B cell (primary cell): ENCODE results near the gene SHC4. TPM values are rescaled to one million over a fixed set of nuclear protein-coding genes. Genes with fewer than 3 reads are reported as not detected.

ENCODE experiments used
- ATAC-seq: fragments of 200-7000 bp; cut with Tn5 transposase; one replicate; pipeline ENCODE4 v1.10.0; 2021; ENCODE audit warnings: low read depth, mild to moderate bottlenecking, moderate number of reproducible peaks, moderate library complexity
- CTCF ChIA-PET: fragments of 350-600 bp; sonication (Branson Sonifier 250); formaldehyde crosslinking; loops from one replicate; lab custom pipeline; 2021; ENCODE audit warnings: antibody characterized with exemption, inconsistent platforms; lab: Charles Lee
- POLR2A ChIA-PET: fragments of 350-600 bp; sonication (Branson Sonifier 250); formaldehyde crosslinking; loops from one replicate; lab custom pipeline; 2021; ENCODE audit warnings: antibody characterized with exemption; lab: Charles Lee
- DNase-seq: peaks from one replicate; pipeline ENCODE4 v3.0.0; 2013
- H2AFZ ChIP-seq: 2 replicates; pipeline ENCODE4 v1.6.1; 2012; ENCODE audit warnings: mild to moderate bottlenecking, low read depth, low read length; ENCODE audit not compliant: insufficient read depth, poor library complexity, severe bottlenecking
- H3K27ac ChIP-seq, 2 donors: 1 replicate in 1 of 2; 2 replicates in 1 of 2; pipeline ENCODE4 v1.5.1; 2012 to 2013; ENCODE audit warnings: low read length in 2 of 2, mild to moderate bottlenecking in 2 of 2, moderate library complexity in 1 of 2
- H3K27me3 ChIP-seq, 4 experiments: fragments of 200-600 bp in 1 of 4; sonication (generic) in 1 of 4; replicated peaks in 1 of 4; 1 replicate in 2 of 4; 2 replicates in 2 of 4; pipeline versions ENCODE4 v1.6.1 to v1.7.0; 2013 to 2016; ENCODE audit warnings: low read length in 3 of 4, mild to moderate bottlenecking in 2 of 4, mixed read lengths in 1 of 4, moderate library complexity in 1 of 4; ENCODE audit not compliant: insufficient read depth in 4 of 4, control insufficient read depth in 3 of 4; ENCODE audit errors: control extremely low read depth in 1 of 4
- H3K36me3 ChIP-seq, 2 experiments: replicated peaks in 1 of 2; 1 replicate in 1 of 2; 2 replicates in 1 of 2; pipeline versions ENCODE4 v1.6.1 to v1.7.1; 2013; ENCODE audit warnings: low read length in 1 of 2; ENCODE audit not compliant: insufficient read depth in 2 of 2, control insufficient read depth in 1 of 2; ENCODE audit errors: control extremely low read depth in 1 of 2, extremely low read depth in 1 of 2
- H3K4me1 ChIP-seq, 2 donors: fragments of 200-600 bp in 1 of 2; sonication (generic) in 1 of 2; 1 replicate in 1 of 2; 2 replicates in 1 of 2; pipeline versions ENCODE4 v1.5.1 to v1.6.1; 2013 to 2017; ENCODE audit warnings: low read length in 2 of 2; ENCODE audit not compliant: control insufficient read depth in 2 of 2, insufficient read depth in 2 of 2
- H3K4me2 ChIP-seq: replicated peaks from 2 replicates; pipeline ENCODE3; 2012; ENCODE audit warnings: mild to moderate bottlenecking, low read depth, low read length; ENCODE audit not compliant: poor library complexity, severe bottlenecking
- H3K4me3 ChIP-seq, 5 experiments: fragments of 200-600 bp in 1 of 5; sonication (generic) in 1 of 5; 1 replicate in 3 of 5; 2 replicates in 2 of 5; pipeline versions ENCODE4 v1.5.1 to v1.7.0; 2011 to 2016; ENCODE audit warnings: low read length in 4 of 5, mild to moderate bottlenecking in 4 of 5, low read depth in 2 of 5, control low read depth in 1 of 5, moderate library complexity in 1 of 5; ENCODE audit not compliant: insufficient read depth in 1 of 5; ENCODE audit errors: control extremely low read depth in 1 of 5, extremely low read depth in 1 of 5
- H3K79me2 ChIP-seq: fragments of 200-600 bp; sonication (generic); one replicate; pipeline ENCODE4 v1.6.0; 2016; ENCODE audit warnings: low read length; ENCODE audit not compliant: control insufficient read depth, insufficient read depth
- H3K9ac ChIP-seq: fragments of 200-600 bp; sonication (generic); 2 replicates; pipeline ENCODE4 v1.6.1; 2017; ENCODE audit warnings: mild to moderate bottlenecking, low read length, moderate library complexity
- H3K9me3 ChIP-seq, 3 donors: one replicate each; pipeline versions ENCODE4 v1.6.1 to v1.7.1; 2013; ENCODE audit warnings: low read length in 2 of 3; ENCODE audit not compliant: control insufficient read depth in 2 of 3, insufficient read depth in 1 of 3; ENCODE audit errors: control extremely low read depth in 1 of 3
- H4K20me1 ChIP-seq: 2 replicates; pipeline ENCODE4 v1.6.0; 2012; ENCODE audit warnings: mild to moderate bottlenecking, low read length; ENCODE audit not compliant: insufficient read depth, control insufficient read depth, poor library complexity, severe bottlenecking
- H3K27ac Mint-ChIP-seq: one replicate; pipeline ENCODE4 v1.8.0; 2021; ENCODE audit warnings: mixed read lengths
- H3K27me3 Mint-ChIP-seq: one replicate; pipeline ENCODE4 v1.8.0; 2021; ENCODE audit warnings: mixed read lengths
- H3K4me1 Mint-ChIP-seq: one replicate; pipeline ENCODE4 v1.8.0; 2021; ENCODE audit warnings: mixed read lengths
- H3K4me3 Mint-ChIP-seq: one replicate; pipeline ENCODE4 v1.8.0; 2021; ENCODE audit warnings: mixed read lengths
- H3K9me3 Mint-ChIP-seq: one replicate; pipeline ENCODE4 v1.8.0; 2022; ENCODE audit warnings: mixed read lengths; ENCODE audit not compliant: insufficient read depth
- CTCF ChIP-seq: fragments of 200-600 bp; IDR thresholded peaks from one replicate; pipeline ENCODE4 v1.8.0; 2022; ENCODE audit warnings: antibody characterized with exemption, mild to moderate bottlenecking
- EZH2 ChIP-seq: IDR thresholded peaks from 2 replicates; pipeline ENCODE4 v1.6.1; 2012; ENCODE audit warnings: borderline replicate concordance, low read depth, mild to moderate bottlenecking, moderate library complexity, low read length; ENCODE audit not compliant: insufficient read depth, poor library complexity, severe bottlenecking
- WGBS: methylation state at CpG from one replicate; pipeline ENCODE4 v1.1.5; 2013; ENCODE audit warnings: missing lambda C conversion rate; ENCODE audit not compliant: insufficient coverage; 5-methylcytosine and 5-hydroxymethylcytosine counted together
- intact Hi-C: fragments of 100-400 bp; cut with micrococcal nuclease; formaldehyde crosslinking; loops from one replicate; pipeline ENCODE4 v1.10.0; 2022
- polyA plus RNA-seq: library from polyadenylated mRNA; depleted of rRNA; stranded (reverse); fragments of >200 nt; gene quantifications from 2 replicates; pipeline ENCODE4 v1.2.3, GENCODE V29; 2012
- total RNA-seq, 2 donors: library from RNA; stranded (reverse); fragments of 120-200 nt in 1 of 2; gene quantifications; 1 replicate in 1 of 2; 2 replicates in 1 of 2; pipeline versions ENCODE4 v1.2.3 to v1.2.4, GENCODE V29; 2013 to 2022

Gene SHC4
- total and polyA plus RNA-seq, 2 donors (not counting 1 experiment from before 2014, with no cell fraction given): 0.04 to 0.69 TPM

DNA sequence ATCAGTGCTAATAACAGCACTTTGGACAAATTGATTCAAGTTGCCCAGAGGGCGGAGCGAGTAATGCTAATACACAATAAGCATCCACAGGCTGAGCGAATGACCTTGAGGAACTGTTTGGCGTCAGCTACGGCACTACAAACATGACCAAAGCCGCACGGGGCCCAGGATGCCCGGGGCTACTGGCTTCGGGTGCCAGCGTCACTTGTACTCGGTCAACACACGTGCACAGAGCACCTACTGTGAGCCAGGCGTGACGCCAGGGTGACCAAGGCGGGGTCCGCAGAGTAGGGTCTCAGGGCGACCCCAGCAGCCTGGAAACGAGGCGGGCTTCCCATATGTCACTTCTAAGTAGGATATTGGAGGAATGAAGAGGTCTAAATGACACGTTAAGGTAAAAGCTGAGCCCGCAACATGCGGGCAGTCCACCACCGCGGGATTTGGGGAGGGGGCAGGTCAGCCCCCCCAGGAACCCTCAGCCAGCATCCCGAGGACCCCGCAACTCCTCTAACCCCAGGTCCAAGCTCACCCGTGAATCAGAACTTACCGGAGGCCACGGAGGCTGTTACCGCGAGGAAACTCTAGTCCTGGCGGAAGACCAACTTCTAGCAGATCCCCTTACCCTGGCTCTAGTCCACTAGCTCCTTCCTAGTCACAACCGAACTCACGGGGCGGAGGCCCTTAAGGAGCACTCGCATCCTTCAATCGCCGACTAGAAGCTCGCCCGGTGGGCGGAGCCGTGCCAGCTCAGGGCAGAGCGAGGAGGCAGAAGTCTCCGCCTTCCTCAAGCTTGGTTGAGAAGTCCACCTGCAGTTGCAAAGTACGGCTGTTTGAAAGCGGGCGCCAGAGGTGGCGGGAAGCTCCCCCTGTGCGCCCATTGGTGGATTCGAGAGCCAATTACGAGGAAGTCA lies 153.1 kb downstream of the SHC4 start, which contains the start of gene CEP152:
TSS of gene CEP152 (minus strand) at position 656 of the 911 bp plus-strand sequence. CDS start 5,420 bp downstream, outside the sequence.
- peak within 1 kb of the TSS; percentile 86 for H3K27ac Mint-ChIP-seq
- Histone ChIP-seq H4K20me1 (no peaks in the 10 kb centered on the region), H3K36me3 (no peaks in the 10 kb centered on the region), H3K9ac (peak within 1 kb of the TSS; percentile 83), H3K4me1 (peaks cover 15 to 18% of the 10 kb centered on the region in 2 donors), H2AFZ (peak within 1 kb of the TSS; percentile 86), H3K79me2 (peaks cover 23% of the 10 kb centered on the region), H3K27me3 (peaks cover 0 to 7% (median 0%) of the 10 kb centered on the region in 4 experiments), H3K9me3 (no peaks in the 10 kb centered on the region), H3K27ac (peak within 1 kb of the TSS; percentile 74 to 76), H3K4me3 (peak within 1 kb of the TSS; percentile 86 to 97 (median 94)), H3K4me2 (peak within 1 kb of the TSS; percentile 88)
- ATAC-seq (peak; percentile 95), DNase-seq (peak; percentile 99)
- peaks cover 4% of the 10 kb centered on the region for H3K27me3 Mint-ChIP-seq
- TF ChIP-seq CTCF (no peak), EZH2 (no peak)
- peak within 1 kb of the TSS; percentile 95 for H3K4me3 Mint-ChIP-seq
- intact Hi-C loops: loop anchor here (1.0 to 10.0 kb wide), 9 partner anchors 16 to 1874 kb away; partner anchors contain the start of genes COPS2, DUT, EID1 and GABPB1
- peaks cover 30% of the 10 kb centered on the region for H3K4me1 Mint-ChIP-seq
- POLR2A ChIA-PET: interaction anchor here (1.0 kb wide), 1 partner anchor 67 kb away, joined by 8 read pairs; the partner anchor contains the start of gene EID1
- under 1% methylated on average over 50 of the region's 51 CpGs for WGBS
- no peaks in the 10 kb centered on the region for H3K9me3 Mint-ChIP-seq
- CTCF ChIA-PET: interaction anchor here (1.1 to 1.4 kb wide), 2 partner anchors 10 to 12 kb away, joined by 5 to 22 read pairs; no protein-coding TSS in a partner anchor
